Activated CD8-positive, alpha-beta T cell treated with anti-CD3 and anti-CD28 coated beads for 36 hours (primary cell): ENCODE results near the gene BNC2. TPM values are rescaled to one million over a fixed set of nuclear protein-coding genes. Genes with fewer than 3 reads are reported as not detected.

Experiments
- ATAC-seq: fragments of 200-7000 bp; cut with Tn5 transposase; one replicate; pipeline ENCODE4 v1.10.0; 2021; ENCODE audit warnings: mild to moderate bottlenecking, moderate library complexity
- CTCF ChIA-PET: fragments of 350-600 bp; sonication (Branson Sonifier 250); formaldehyde crosslinking; loops from one replicate; lab custom pipeline; 2021; ENCODE audit warnings: antibody characterized with exemption; lab: Charles Lee
- POLR2A ChIA-PET: fragments of 350-600 bp; sonication (Branson Sonifier 250); formaldehyde crosslinking; loops from one replicate; lab custom pipeline; 2021; ENCODE audit warnings: antibody characterized with exemption; lab: Charles Lee
- DNase-seq: peaks from one replicate; pipeline ENCODE4 v3.0.0-alpha.2; 2020
- H3K27ac Mint-ChIP-seq: one replicate; pipeline ENCODE4 v1.8.0; 2021; ENCODE audit warnings: mild to moderate bottlenecking, mixed read lengths
- H3K27me3 Mint-ChIP-seq: one replicate; pipeline ENCODE4 v1.8.0; 2021; ENCODE audit warnings: mixed read lengths
- H3K36me3 Mint-ChIP-seq: one replicate; pipeline ENCODE4 v1.8.0; 2021; ENCODE audit warnings: low read depth, mixed read lengths
- H3K4me1 Mint-ChIP-seq: one replicate; pipeline ENCODE4 v1.8.0; 2021; ENCODE audit warnings: low read depth, mixed read lengths
- H3K4me3 Mint-ChIP-seq: one replicate; pipeline ENCODE4 v1.8.0; 2021; ENCODE audit warnings: mild to moderate bottlenecking, moderate library complexity, mixed read lengths
- H3K9me3 Mint-ChIP-seq: one replicate; pipeline ENCODE4 v1.8.0; 2021; ENCODE audit warnings: mixed read lengths
- CTCF ChIP-seq: fragments of 200-600 bp; IDR thresholded peaks from one replicate; pipeline ENCODE4 v1.8.0; 2022; ENCODE audit warnings: antibody characterized with exemption, mild to moderate bottlenecking
- intact Hi-C: fragments of 100-400 bp; cut with micrococcal nuclease; formaldehyde crosslinking; loops from one replicate; pipeline ENCODE4 v1.10.0; 2022
- total RNA-seq, 2 experiments: library from RNA; stranded (reverse); gene quantifications; one replicate each; pipeline ENCODE4 v1.2.3, GENCODE V29; 2021

The BNC2 gene
- total RNA-seq, 2 experiments from 2014 or later, result not detected

DNA sequence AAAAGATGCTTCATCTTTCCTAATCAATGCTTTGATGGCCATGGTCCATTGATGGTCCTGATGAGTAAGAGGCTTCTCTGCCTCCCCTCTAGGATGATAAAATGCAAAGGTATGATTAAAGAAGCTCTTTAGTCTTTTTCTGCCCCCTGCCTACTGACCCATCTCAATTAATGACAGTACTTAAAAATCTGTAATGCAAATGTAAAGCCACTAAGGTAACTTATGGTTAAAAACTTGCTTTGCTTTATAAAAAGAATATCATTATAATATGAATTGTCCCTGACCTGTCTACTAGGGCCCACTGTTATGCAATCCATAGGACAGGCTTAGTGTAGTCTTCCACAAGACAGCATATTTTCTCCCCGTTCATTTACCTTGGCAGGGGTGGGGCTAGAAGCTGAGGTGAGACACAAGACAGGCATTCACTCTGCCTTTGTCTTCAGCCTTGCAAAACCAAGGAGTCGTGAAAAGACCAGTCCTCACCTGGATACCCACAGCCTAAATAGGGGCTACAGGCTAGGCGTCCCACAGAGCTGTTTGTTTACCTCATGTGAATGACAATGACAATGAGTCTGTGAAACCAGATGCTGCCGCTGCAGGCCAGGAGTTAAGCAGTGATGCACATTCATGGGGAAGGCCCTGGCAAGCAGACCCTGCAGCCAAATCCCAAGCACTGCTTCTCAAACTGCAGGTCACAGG lies 60.4 kb downstream of the BNC2 start:
- no peaks in the 10 kb centered on the region for H3K36me3 Mint-ChIP-seq
- H3K4me1 Mint-ChIP-seq, result no peaks in the 10 kb centered on the region
- POLR2A ChIA-PET, result no interaction called here
- H3K9me3 Mint-ChIP-seq, result no peaks in the 10 kb centered on the region
- TF ChIP-seq CTCF, result no peak
- H3K27me3 Mint-ChIP-seq, result no peaks in the 10 kb centered on the region
- no peak overlapping the region for H3K4me3 Mint-ChIP-seq
- no peak for DNase-seq
- intact Hi-C loops, result no loop called here
- CTCF ChIA-PET, result no interaction called here
- ATAC-seq, result no peak
- H3K27ac Mint-ChIP-seq, result no peak overlapping the region

DNA sequence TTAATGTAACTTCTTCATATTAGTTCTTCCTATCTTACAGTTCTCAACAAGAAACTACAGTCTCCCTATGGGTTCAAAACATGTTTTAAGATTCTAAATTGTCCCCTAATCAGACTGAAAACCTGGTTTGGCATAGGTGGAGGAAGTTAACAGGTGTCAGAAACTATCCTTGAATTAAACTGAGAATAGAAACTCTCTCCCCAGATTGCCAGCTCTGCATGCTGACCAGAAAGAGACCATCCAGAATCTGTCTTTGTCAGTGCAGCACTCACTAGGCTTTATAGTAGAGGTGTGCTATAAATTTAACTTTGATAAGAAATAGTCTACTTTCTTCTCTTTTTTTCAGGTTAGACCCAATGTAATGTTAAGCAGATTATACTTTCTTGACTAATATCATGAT lies 63.8 kb downstream of the BNC2 start:
- no peaks in the 10 kb centered on the region for H3K36me3 Mint-ChIP-seq

GRCh38 chr9:16803648-16804047 lies 66.8 kb downstream of the BNC2 start:
- intact Hi-C loops, result no loop called here
- Mint-ChIP-seq H3K27me3 (no peaks in the 10 kb centered on the region), H3K9me3 (no peaks in the 10 kb centered on the region), H3K4me1 (no peaks in the 10 kb centered on the region), H3K36me3 (no peaks in the 10 kb centered on the region), H3K4me3 (no peak overlapping the region), H3K27ac (no peak overlapping the region)
- ChIA-PET POLR2A (no interaction called here), CTCF (no interaction called here)
- TF ChIP-seq CTCF, result no peak
- ATAC-seq (no peak), DNase-seq (no peak)

More for the DNA sequence above, 63.8 kb downstream of the BNC2 start:
- CTCF ChIA-PET, result no interaction called here
- ATAC-seq, result no peak
- Mint-ChIP-seq H3K27ac (no peak overlapping the region), H3K27me3 (no peaks in the 10 kb centered on the region), H3K4me3 (no peak overlapping the region), H3K9me3 (no peaks in the 10 kb centered on the region), H3K4me1 (no peaks in the 10 kb centered on the region)
- POLR2A ChIA-PET, result no interaction called here
- DNase-seq, result no peak
- intact Hi-C loops, result no loop called here
- TF ChIP-seq CTCF, result no peak

- no peak for ATAC-seq
- H3K27ac Mint-ChIP-seq, result no peak overlapping the region
- H3K27me3 Mint-ChIP-seq, result no peaks in the 10 kb centered on the region
- CTCF ChIA-PET, result no interaction called here
- no peaks in the 10 kb centered on the region for H3K9me3 Mint-ChIP-seq
- no peak overlapping the region for H3K4me3 Mint-ChIP-seq
- intact Hi-C loops, result no loop called here
- H3K4me1 Mint-ChIP-seq, result no peaks in the 10 kb centered on the region
- DNase-seq, result no peak
- POLR2A ChIA-PET, result no interaction called here
- no peak for TF ChIP-seq CTCF
- no peaks in the 10 kb centered on the region for H3K36me3 Mint-ChIP-seq
These were observed 68.5 kb downstream of the BNC2 start for GRCh38 chr9:16801871-16802466.

- Mint-ChIP-seq H3K4me3 (no peak overlapping the region), H3K36me3 (no peaks in the 10 kb centered on the region), H3K9me3 (no peaks in the 10 kb centered on the region), H3K27me3 (no peaks in the 10 kb centered on the region), H3K27ac (no peak overlapping the region), H3K4me1 (no peaks in the 10 kb centered on the region)
- CTCF ChIA-PET, result no interaction called here
- intact Hi-C loops, result no loop called here
- ATAC-seq, result no peak
- no peak for TF ChIP-seq CTCF
- POLR2A ChIA-PET, result no interaction called here
- DNase-seq, result no peak
These were observed 74.1 kb downstream of the BNC2 start for GRCh38 chr9:16796304-16796825.
